B cell (primary cell): Measurements from ENCODE around the gene SUSD2. TPM values are rescaled to one million over a fixed set of nuclear protein-coding genes. Genes with fewer than 3 reads are reported as not detected.
"Not testable (repeated sequence)": the region's sequence is repeated elsewhere in the genome, so short reads cannot be mapped to it uniquely, and the experiment has no call there.

ENCODE experiments used
- ATAC-seq: fragments of 200-7000 bp; cut with Tn5 transposase; one replicate; pipeline ENCODE4 v1.10.0; 2021; ENCODE audit warnings: low read depth, mild to moderate bottlenecking, moderate number of reproducible peaks, moderate library complexity
- CTCF ChIA-PET: fragments of 350-600 bp; sonication (Branson Sonifier 250); formaldehyde crosslinking; loops from one replicate; lab custom pipeline; 2021; ENCODE audit warnings: antibody characterized with exemption, inconsistent platforms; lab: Charles Lee
- POLR2A ChIA-PET: fragments of 350-600 bp; sonication (Branson Sonifier 250); formaldehyde crosslinking; loops from one replicate; lab custom pipeline; 2021; ENCODE audit warnings: antibody characterized with exemption; lab: Charles Lee
- DNase-seq: peaks from one replicate; pipeline ENCODE4 v3.0.0; 2013
- H2AFZ ChIP-seq: 2 replicates; pipeline ENCODE4 v1.6.1; 2012; ENCODE audit warnings: mild to moderate bottlenecking, low read depth, low read length; ENCODE audit not compliant: insufficient read depth, poor library complexity, severe bottlenecking
- H3K27ac ChIP-seq, 2 donors: 1 replicate in 1 of 2; 2 replicates in 1 of 2; pipeline ENCODE4 v1.5.1; 2012 to 2013; ENCODE audit warnings: low read length in 2 of 2, mild to moderate bottlenecking in 2 of 2, moderate library complexity in 1 of 2
- H3K27me3 ChIP-seq, 4 experiments: fragments of 200-600 bp in 1 of 4; sonication (generic) in 1 of 4; replicated peaks in 1 of 4; 1 replicate in 2 of 4; 2 replicates in 2 of 4; pipeline versions ENCODE4 v1.6.1 to v1.7.0; 2013 to 2016; ENCODE audit warnings: low read length in 3 of 4, mild to moderate bottlenecking in 2 of 4, mixed read lengths in 1 of 4, moderate library complexity in 1 of 4; ENCODE audit not compliant: insufficient read depth in 4 of 4, control insufficient read depth in 3 of 4; ENCODE audit errors: control extremely low read depth in 1 of 4
- H3K36me3 ChIP-seq, 2 experiments: replicated peaks in 1 of 2; 1 replicate in 1 of 2; 2 replicates in 1 of 2; pipeline versions ENCODE4 v1.6.1 to v1.7.1; 2013; ENCODE audit warnings: low read length in 1 of 2; ENCODE audit not compliant: insufficient read depth in 2 of 2, control insufficient read depth in 1 of 2; ENCODE audit errors: control extremely low read depth in 1 of 2, extremely low read depth in 1 of 2
- H3K4me1 ChIP-seq, 2 donors: fragments of 200-600 bp in 1 of 2; sonication (generic) in 1 of 2; 1 replicate in 1 of 2; 2 replicates in 1 of 2; pipeline versions ENCODE4 v1.5.1 to v1.6.1; 2013 to 2017; ENCODE audit warnings: low read length in 2 of 2; ENCODE audit not compliant: control insufficient read depth in 2 of 2, insufficient read depth in 2 of 2
- H3K4me2 ChIP-seq: replicated peaks from 2 replicates; pipeline ENCODE3; 2012; ENCODE audit warnings: mild to moderate bottlenecking, low read depth, low read length; ENCODE audit not compliant: poor library complexity, severe bottlenecking
- H3K4me3 ChIP-seq, 5 experiments: fragments of 200-600 bp in 1 of 5; sonication (generic) in 1 of 5; 1 replicate in 3 of 5; 2 replicates in 2 of 5; pipeline versions ENCODE4 v1.5.1 to v1.7.0; 2011 to 2016; ENCODE audit warnings: low read length in 4 of 5, mild to moderate bottlenecking in 4 of 5, low read depth in 2 of 5, control low read depth in 1 of 5, moderate library complexity in 1 of 5; ENCODE audit not compliant: insufficient read depth in 1 of 5; ENCODE audit errors: control extremely low read depth in 1 of 5, extremely low read depth in 1 of 5
- H3K79me2 ChIP-seq: fragments of 200-600 bp; sonication (generic); one replicate; pipeline ENCODE4 v1.6.0; 2016; ENCODE audit warnings: low read length; ENCODE audit not compliant: control insufficient read depth, insufficient read depth
- H3K9ac ChIP-seq: fragments of 200-600 bp; sonication (generic); 2 replicates; pipeline ENCODE4 v1.6.1; 2017; ENCODE audit warnings: mild to moderate bottlenecking, low read length, moderate library complexity
- H3K9me3 ChIP-seq, 3 donors: one replicate each; pipeline versions ENCODE4 v1.6.1 to v1.7.1; 2013; ENCODE audit warnings: low read length in 2 of 3; ENCODE audit not compliant: control insufficient read depth in 2 of 3, insufficient read depth in 1 of 3; ENCODE audit errors: control extremely low read depth in 1 of 3
- H4K20me1 ChIP-seq: 2 replicates; pipeline ENCODE4 v1.6.0; 2012; ENCODE audit warnings: mild to moderate bottlenecking, low read length; ENCODE audit not compliant: insufficient read depth, control insufficient read depth, poor library complexity, severe bottlenecking
- H3K27ac Mint-ChIP-seq: one replicate; pipeline ENCODE4 v1.8.0; 2021; ENCODE audit warnings: mixed read lengths
- H3K27me3 Mint-ChIP-seq: one replicate; pipeline ENCODE4 v1.8.0; 2021; ENCODE audit warnings: mixed read lengths
- H3K4me1 Mint-ChIP-seq: one replicate; pipeline ENCODE4 v1.8.0; 2021; ENCODE audit warnings: mixed read lengths
- H3K4me3 Mint-ChIP-seq: one replicate; pipeline ENCODE4 v1.8.0; 2021; ENCODE audit warnings: mixed read lengths
- H3K9me3 Mint-ChIP-seq: one replicate; pipeline ENCODE4 v1.8.0; 2022; ENCODE audit warnings: mixed read lengths; ENCODE audit not compliant: insufficient read depth
- EZH2 ChIP-seq: IDR thresholded peaks from 2 replicates; pipeline ENCODE4 v1.6.1; 2012; ENCODE audit warnings: borderline replicate concordance, low read depth, mild to moderate bottlenecking, moderate library complexity, low read length; ENCODE audit not compliant: insufficient read depth, poor library complexity, severe bottlenecking
- WGBS: methylation state at CpG from one replicate; pipeline ENCODE4 v1.1.5; 2013; ENCODE audit warnings: missing lambda C conversion rate; ENCODE audit not compliant: insufficient coverage; 5-methylcytosine and 5-hydroxymethylcytosine counted together
- intact Hi-C: fragments of 100-400 bp; cut with micrococcal nuclease; formaldehyde crosslinking; loops from one replicate; pipeline ENCODE4 v1.10.0; 2022
- polyA plus RNA-seq: library from polyadenylated mRNA; depleted of rRNA; stranded (reverse); fragments of >200 nt; gene quantifications from 2 replicates; pipeline ENCODE4 v1.2.3, GENCODE V29; 2012
- total RNA-seq, 2 donors: library from RNA; stranded (reverse); fragments of 120-200 nt in 1 of 2; gene quantifications; 1 replicate in 1 of 2; 2 replicates in 1 of 2; pipeline versions ENCODE4 v1.2.3 to v1.2.4, GENCODE V29; 2013 to 2022
- TF ChIP-seq, protein P1 (sequence below): fragments of 200-600 bp; IDR thresholded peaks from one replicate; pipeline ENCODE4 v1.8.0; 2022; ENCODE audit warnings: antibody characterized with exemption, mild to moderate bottlenecking

SUSD2 gene
- total and polyA plus RNA-seq, 2 donors (not counting 1 experiment from before 2014, with no cell fraction given): 0.30 to 0.48 TPM

DNA sequence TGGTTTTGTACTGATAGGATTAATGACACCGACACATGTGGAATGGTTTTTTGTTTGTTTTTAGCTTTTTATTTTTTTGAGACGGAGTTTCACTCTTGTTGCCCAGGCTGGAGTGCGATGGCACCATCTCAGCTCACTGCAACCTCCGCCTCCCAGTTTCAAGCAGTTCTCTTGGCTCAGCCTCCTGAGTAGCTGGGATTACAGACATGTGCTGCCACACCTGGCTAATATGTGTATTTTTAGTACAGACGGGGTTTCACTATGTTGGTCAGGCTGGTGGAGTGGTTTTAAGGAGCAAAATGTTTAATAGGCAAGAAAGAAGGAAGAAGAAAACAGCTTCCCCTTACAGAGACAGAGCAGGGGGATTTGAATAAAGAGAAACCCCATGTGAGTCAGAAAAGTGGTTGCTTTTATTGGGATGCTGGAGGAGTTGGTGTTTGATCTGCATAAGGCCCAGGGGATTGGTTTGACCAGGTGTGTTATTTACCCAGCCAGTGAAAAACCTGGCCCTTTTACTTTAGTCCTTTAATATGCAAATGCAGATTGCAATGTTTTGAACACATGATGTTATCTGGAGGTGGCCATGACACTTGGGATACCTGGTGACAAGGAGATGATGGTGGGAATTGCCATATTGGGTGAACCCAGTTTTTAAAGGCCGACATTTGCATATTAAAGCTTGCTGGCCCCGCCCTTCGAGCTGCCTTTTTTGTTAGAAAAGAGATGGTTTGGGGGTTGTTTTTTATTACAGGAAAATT is 24.3 kb downstream of the SUSD2 start:
- no peak overlapping the region for H3K4me3 Mint-ChIP-seq
- H3K9ac ChIP-seq: no peak overlapping the region
- no peak overlapping the region for H3K27ac ChIP-seq
- no peaks in the 10 kb centered on the region for H3K36me3 ChIP-seq
- H3K27ac Mint-ChIP-seq: no peak overlapping the region
- H3K9me3 Mint-ChIP-seq: no peaks in the 10 kb centered on the region
- peaks cover 4% of the 10 kb centered on the region for H3K27me3 Mint-ChIP-seq
- no peaks in the 10 kb centered on the region for H3K9me3 ChIP-seq
- intact Hi-C loops: no loop called here
- 77% methylated on average over 5 of the region's 8 CpGs for WGBS
- no peak overlapping the region for H3K4me2 ChIP-seq
- TF ChIP-seq EZH2: no peak
- TF ChIP-seq, protein P1, sequence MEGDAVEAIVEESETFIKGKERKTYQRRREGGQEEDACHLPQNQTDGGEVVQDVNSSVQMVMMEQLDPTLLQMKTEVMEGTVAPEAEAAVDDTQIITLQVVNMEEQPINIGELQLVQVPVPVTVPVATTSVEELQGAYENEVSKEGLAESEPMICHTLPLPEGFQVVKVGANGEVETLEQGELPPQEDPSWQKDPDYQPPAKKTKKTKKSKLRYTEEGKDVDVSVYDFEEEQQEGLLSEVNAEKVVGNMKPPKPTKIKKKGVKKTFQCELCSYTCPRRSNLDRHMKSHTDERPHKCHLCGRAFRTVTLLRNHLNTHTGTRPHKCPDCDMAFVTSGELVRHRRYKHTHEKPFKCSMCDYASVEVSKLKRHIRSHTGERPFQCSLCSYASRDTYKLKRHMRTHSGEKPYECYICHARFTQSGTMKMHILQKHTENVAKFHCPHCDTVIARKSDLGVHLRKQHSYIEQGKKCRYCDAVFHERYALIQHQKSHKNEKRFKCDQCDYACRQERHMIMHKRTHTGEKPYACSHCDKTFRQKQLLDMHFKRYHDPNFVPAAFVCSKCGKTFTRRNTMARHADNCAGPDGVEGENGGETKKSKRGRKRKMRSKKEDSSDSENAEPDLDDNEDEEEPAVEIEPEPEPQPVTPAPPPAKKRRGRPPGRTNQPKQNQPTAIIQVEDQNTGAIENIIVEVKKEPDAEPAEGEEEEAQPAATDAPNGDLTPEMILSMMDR: no peak
- peaks cover 13 to 26% of the 10 kb centered on the region in 2 donors for H3K4me1 ChIP-seq
- no peaks in the 10 kb centered on the region for H3K27me3 ChIP-seq
- no peak overlapping the region for H2AFZ ChIP-seq
- DNase-seq (no peak), ATAC-seq (no peak)
- no peak overlapping the region for H3K4me3 ChIP-seq
- H4K20me1 ChIP-seq: no peaks in the 10 kb centered on the region
- ChIA-PET CTCF (interaction anchor here (0.9 kb wide), 1 partner anchor 42 kb away, joined by 3 read pairs; no protein-coding TSS in a partner anchor), POLR2A (no interaction called here)
- peaks cover 27% of the 10 kb centered on the region for H3K4me1 Mint-ChIP-seq
- no peaks in the 10 kb centered on the region for H3K79me2 ChIP-seq

DNA sequence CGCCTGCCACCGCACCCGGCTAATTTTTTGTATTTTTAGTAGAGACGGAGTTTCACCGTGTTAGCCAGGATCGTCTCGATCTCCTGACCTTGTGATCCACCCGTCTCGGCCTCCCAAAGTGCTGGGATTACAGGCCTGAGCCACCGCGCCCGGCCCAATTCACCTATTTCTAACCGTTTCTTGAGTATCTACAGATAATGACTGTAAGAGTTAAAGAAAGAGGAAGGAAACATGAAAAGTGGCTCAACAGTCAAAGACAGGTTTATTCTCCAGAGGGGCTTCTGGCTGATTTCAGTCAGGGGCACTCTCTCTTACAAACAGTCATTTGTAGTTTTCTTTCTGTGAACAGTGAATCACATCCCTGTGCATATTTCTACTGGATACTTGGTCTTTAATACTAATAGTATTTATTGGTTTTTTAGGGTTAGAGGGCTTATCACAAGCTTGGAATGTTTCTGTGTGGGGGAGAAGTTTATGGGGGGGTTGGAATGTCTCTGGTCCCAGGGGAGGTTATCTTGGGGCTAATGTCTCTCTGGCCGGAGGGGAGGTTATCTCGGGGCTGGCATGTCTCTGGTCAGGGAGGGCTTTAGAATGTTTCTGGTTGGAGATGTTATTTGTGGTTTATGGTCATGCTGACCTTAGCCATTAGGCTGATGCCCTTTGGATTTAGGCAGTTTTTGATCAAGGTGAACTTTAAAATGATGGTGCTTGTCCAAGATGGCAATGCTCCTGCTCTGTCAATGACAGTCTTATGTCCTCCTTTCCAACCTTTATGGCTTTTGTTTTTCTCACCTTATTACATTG is 25.4 kb downstream of the SUSD2 start:
- H3K27me3 ChIP-seq, H3K4me2 ChIP-seq, H3K27me3 Mint-ChIP-seq, H3K27ac Mint-ChIP-seq, H3K79me2 ChIP-seq, ATAC-seq, intact Hi-C loops, H3K9me3 Mint-ChIP-seq, POLR2A ChIA-PET, H4K20me1 ChIP-seq, H3K9ac ChIP-seq, H3K36me3 ChIP-seq, DNase-seq, H3K9me3 ChIP-seq, H3K4me3 ChIP-seq: not testable (repeated sequence)
- CTCF ChIA-PET: interaction anchor here (1.4 kb wide), 1 partner anchor 36 kb away, joined by 3 read pairs; no protein-coding TSS in a partner anchor
- peak overlapping the region; percentile 25 for H2AFZ ChIP-seq
- H3K4me1 ChIP-seq: peaks cover 13 to 26% of the 10 kb centered on the region in 2 donors
- WGBS: 8% methylated on average over 2 of the region's 15 CpGs
- peak overlapping the region in 1 of 2 donors; percentile 15 for H3K27ac ChIP-seq
- H3K4me3 Mint-ChIP-seq: peak overlapping the region; percentile 4
- H3K4me1 Mint-ChIP-seq: peaks cover 27% of the 10 kb centered on the region
